DMS114 treated with DMSO at 0.1 percent for 48 hours (cell line): ENCODE results near the gene PTRH2.
"Not testable (repeated sequence)": the region's sequence is repeated elsewhere in the genome, so short reads cannot be mapped to it uniquely, and the experiment has no call there.

Experiments
- DNase-seq: peaks from one replicate; lab custom pipeline; 2025; ENCODE audit not compliant: unreplicated experiment; lab: John Stamatoyannopoulos, UW

PTRH2 gene

GRCh38 chr17:59671386-59671785 lies 35.8 kb downstream of the PTRH2 start:
- DNase-seq, result no peak

GRCh38 chr17:59669944-59670343 lies 37.3 kb downstream of the PTRH2 start:
- DNase-seq, result no peak

- DNase-seq, result no peak
These were observed 37.8 kb downstream of the PTRH2 start for GRCh38 chr17:59669411-59669810.

- DNase-seq, result no peak
These were observed 38.4 kb downstream of the PTRH2 start for GRCh38 chr17:59668816-59669215.

GRCh38 chr17:59666235-59666634 lies 41.0 kb downstream of the PTRH2 start:
- DNase-seq, result no peak

- DNase-seq, result not testable (repeated sequence)
These were observed 50.6 kb downstream of the PTRH2 start for GRCh38 chr17:59656624-59657023.

GRCh38 chr17:59652119-59652518 lies 55.1 kb downstream of the PTRH2 start:
- no peak for DNase-seq

- no peak for DNase-seq
These were observed 55.9 kb downstream of the PTRH2 start for GRCh38 chr17:59651346-59651745.

GRCh38 chr17:59650642-59651041 lies 56.6 kb downstream of the PTRH2 start:
- DNase-seq, result no peak

GRCh38 chr17:59649886-59650285 lies 57.3 kb downstream of the PTRH2 start:
- DNase-seq, result no peak
